Stomach smooth muscle (tissue), 2 donors: ENCODE results near the gene MYH10.

ENCODE experiments used
- H3K27ac ChIP-seq: one replicate; pipeline ENCODE4 v1.7.0; 2013; ENCODE audit warnings: mild to moderate bottlenecking, low read length, inconsistent platforms
- H3K27me3 ChIP-seq, 2 donors: one replicate each; pipeline ENCODE4 v1.7.0; 2013; ENCODE audit warnings: low read length in 2 of 2; ENCODE audit not compliant: insufficient read depth in 2 of 2, control insufficient read depth in 1 of 2
- H3K36me3 ChIP-seq, 2 donors: one replicate each; pipeline ENCODE4 v1.7.0; 2013; ENCODE audit warnings: low read length in 2 of 2; ENCODE audit not compliant: control insufficient read depth in 2 of 2, insufficient read depth in 2 of 2
- H3K4me1 ChIP-seq: one replicate; pipeline ENCODE4 v1.7.0; 2013; ENCODE audit warnings: low read length; ENCODE audit not compliant: control insufficient read depth, insufficient read depth
- H3K4me3 ChIP-seq, 2 donors: one replicate each; pipeline ENCODE4 v1.7.0; 2013; ENCODE audit warnings: low read length in 2 of 2
- H3K9ac ChIP-seq, 2 donors: one replicate each; pipeline ENCODE4 v1.7.0; 2013; ENCODE audit warnings: low read length in 2 of 2, mild to moderate bottlenecking in 1 of 2
- H3K9me3 ChIP-seq, 2 donors: one replicate each; pipeline ENCODE4 v1.7.0; 2013; ENCODE audit warnings: low read length in 2 of 2; ENCODE audit not compliant: control insufficient read depth in 2 of 2
- donor health status: healthy.
- donor health status: Pancreatic carcinoma.

Gene MYH10

DNA sequence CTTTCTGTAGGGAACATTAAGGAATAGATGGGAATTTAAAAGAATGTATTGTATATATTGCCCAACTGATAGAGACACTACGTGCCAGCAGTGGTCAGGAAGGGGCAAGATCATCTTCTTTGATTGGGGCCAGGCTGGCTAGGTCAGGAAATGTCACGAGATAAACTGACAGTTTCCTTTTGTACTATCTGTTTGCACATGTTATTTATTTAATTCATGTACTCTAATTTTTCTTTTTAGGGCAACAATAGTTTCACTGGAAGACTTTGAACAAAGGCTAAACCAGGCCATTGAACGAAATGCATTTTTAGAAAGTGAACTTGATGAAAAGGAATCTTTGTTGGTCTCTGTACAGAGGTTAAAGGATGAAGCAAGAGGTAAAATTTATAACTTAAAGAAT, 182.2 kb downstream of the MYH10 start:
- Histone ChIP-seq H3K27me3 (no peaks in the 10 kb centered on the region), H3K4me3 (no peak overlapping the region), H3K4me1 (no peaks in the 10 kb centered on the region), H3K9me3 (no peaks in the 10 kb centered on the region), H3K27ac (no peak overlapping the region), H3K9ac (no peak overlapping the region), H3K36me3 (peaks cover 38 to 39% of the 10 kb centered on the region in 2 donors)

DNA sequence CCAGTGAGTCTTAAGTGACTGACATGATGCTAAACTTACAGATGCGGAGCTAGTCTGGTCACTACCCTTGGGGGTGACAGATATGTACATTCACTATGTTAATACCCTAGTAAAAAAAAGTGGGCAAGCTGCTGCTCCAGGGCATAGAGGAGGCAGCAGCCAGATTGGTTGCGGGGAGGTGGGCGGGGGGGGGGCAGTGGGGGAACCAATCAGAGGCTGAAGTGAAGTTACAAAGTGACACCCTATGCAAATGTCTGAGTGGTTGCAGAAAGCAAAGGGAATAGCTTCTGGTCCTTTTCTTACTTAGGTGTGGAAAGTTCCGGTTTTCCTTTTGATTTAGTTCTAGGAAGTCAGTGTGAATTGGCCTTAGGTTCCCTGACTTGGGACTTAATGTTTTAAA, 182.7 kb downstream of the MYH10 start:
- H3K4me3 ChIP-seq, result no peak overlapping the region
- peaks cover 38 to 39% of the 10 kb centered on the region in 2 donors for H3K36me3 ChIP-seq
- peaks cover 2% of the 10 kb centered on the region for H3K4me1 ChIP-seq
- no peak overlapping the region for H3K27ac ChIP-seq
- H3K9me3 ChIP-seq, result no peaks in the 10 kb centered on the region
- H3K9ac ChIP-seq, result no peak overlapping the region
- H3K27me3 ChIP-seq, result no peaks in the 10 kb centered on the region

DNA sequence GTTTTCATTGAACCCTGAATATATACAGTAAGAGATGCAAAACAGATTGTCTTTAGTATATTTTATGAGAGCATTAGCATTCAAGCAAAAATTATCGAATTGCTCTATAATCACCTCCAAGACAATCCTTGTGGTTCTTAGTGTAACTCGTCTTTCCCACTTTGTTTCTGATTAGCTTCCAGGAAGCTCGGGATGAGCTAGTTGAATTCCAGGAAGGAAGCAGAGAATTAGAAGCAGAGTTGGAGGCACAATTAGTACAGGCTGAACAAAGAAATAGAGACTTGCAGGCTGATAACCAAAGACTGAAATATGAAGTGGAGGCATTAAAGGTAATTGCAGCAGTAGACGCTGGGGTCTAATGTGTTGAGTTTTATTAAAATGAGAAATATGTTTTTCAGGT, 185.0 kb downstream of the MYH10 start:
- H3K4me1 ChIP-seq, result peaks cover 2% of the 10 kb centered on the region
- no peak overlapping the region for H3K27ac ChIP-seq
- H3K9me3 ChIP-seq, result no peaks in the 10 kb centered on the region
- no peaks in the 10 kb centered on the region for H3K27me3 ChIP-seq
- H3K4me3 ChIP-seq, result no peak overlapping the region
- H3K36me3 ChIP-seq, result peaks cover 23 to 30% of the 10 kb centered on the region in 2 donors
- H3K9ac ChIP-seq, result no peak overlapping the region

DNA sequence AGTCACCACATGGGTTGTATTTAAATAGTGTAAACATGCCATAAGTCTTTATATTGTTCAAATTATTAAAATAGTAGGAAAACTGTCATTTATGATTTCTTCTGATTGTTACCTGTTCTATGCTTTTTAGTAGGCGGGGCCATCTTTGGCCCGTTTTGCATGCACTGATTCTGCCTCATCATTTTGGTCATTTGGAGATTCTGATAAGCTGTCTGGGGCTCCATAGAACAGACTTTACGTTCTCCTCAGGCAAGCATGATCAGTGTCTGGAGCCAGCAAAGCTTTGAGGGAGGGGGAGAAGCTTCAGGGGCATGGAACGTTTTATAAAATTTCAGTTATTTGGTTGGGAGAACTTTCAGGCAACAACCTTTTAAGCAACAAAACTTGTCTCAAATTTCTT, 186.0 kb downstream of the MYH10 start:
- H3K27me3 ChIP-seq, result no peaks in the 10 kb centered on the region
- H3K4me1 ChIP-seq, result peaks cover 2% of the 10 kb centered on the region
- no peak overlapping the region for H3K4me3 ChIP-seq
- no peak overlapping the region for H3K9ac ChIP-seq
- H3K9me3 ChIP-seq, result no peaks in the 10 kb centered on the region
- H3K36me3 ChIP-seq, result peaks cover 21 to 28% of the 10 kb centered on the region in 2 donors
- H3K27ac ChIP-seq, result no peak overlapping the region

DNA sequence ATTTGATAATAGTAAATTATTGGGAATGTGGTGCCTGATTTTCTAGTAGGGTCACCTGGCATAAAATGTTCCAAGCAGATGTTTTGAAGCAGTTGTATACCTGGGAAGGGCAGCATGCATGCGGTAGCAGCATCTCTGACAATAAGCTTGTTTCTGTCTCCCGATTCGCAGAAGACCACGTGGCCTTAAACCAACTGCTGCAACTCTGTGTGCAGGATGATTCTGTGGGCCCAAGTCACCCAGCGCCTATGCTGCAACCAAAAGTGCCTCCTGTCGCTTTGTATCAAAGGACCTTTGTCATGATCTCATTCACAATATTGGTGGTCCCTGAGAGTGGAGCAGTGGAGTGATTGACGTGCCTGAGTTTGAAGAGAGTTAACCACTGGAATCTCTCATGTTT, 186.8 kb downstream of the MYH10 start:
- H3K9me3 ChIP-seq, result no peaks in the 10 kb centered on the region
- H3K36me3 ChIP-seq, result peaks cover 16 to 24% of the 10 kb centered on the region in 2 donors
- no peaks in the 10 kb centered on the region for H3K27me3 ChIP-seq
- no peak overlapping the region for H3K4me3 ChIP-seq
- no peak overlapping the region for H3K27ac ChIP-seq
- no peak overlapping the region for H3K9ac ChIP-seq
- peaks cover 2% of the 10 kb centered on the region for H3K4me1 ChIP-seq

DNA sequence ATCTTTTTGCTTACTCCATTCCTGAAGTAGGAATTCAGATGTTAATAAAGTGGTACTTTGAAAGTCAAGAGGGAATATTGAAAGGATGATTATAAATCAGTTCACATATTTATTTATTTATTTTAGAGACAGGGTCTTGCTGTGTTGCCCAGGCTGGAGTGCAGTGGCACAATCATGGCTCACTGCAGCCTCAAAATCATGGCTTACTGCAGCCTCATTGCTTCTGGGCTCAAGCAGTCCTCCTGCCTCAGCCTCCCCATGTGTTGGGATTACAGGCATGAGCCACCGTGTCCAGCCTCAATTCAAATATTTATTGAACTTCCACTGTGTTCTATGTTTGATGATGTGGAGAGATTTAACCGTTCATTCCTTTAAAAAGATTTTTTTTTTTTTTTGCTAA, 188.2 kb downstream of the MYH10 start:
- Histone ChIP-seq H3K4me1 (peaks cover 8% of the 10 kb centered on the region), H3K27me3 (no peaks in the 10 kb centered on the region), H3K27ac (no peak overlapping the region), H3K36me3 (peaks cover 14 to 18% of the 10 kb centered on the region in 2 donors), H3K4me3 (no peak overlapping the region), H3K9ac (no peak overlapping the region), H3K9me3 (no peaks in the 10 kb centered on the region)

DNA sequence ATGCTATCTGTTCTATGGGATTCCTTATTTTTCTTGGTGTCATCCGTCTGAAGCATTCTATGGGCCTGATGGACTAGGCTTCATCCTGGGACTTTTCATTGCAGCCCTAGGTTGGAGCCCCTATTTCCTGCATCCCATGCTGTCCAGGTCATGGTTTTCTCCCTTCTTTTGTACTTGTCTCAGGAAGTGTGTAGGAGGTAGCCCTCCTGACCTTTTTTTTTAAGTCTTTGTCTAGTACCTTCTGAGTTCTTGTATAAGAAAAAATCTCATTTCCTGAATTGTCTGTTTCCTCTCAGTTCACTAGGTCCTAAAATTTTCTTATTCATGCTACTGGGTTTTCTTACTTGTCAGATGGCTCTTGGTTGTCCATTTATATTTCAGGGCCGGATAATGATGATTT, 188.8 kb downstream of the MYH10 start:
- Histone ChIP-seq H3K36me3 (peaks cover 11 to 15% of the 10 kb centered on the region in 2 donors), H3K9me3 (no peaks in the 10 kb centered on the region), H3K27ac (no peak overlapping the region), H3K4me1 (peaks cover 8% of the 10 kb centered on the region), H3K9ac (no peak overlapping the region), H3K4me3 (no peak overlapping the region), H3K27me3 (no peaks in the 10 kb centered on the region)

DNA sequence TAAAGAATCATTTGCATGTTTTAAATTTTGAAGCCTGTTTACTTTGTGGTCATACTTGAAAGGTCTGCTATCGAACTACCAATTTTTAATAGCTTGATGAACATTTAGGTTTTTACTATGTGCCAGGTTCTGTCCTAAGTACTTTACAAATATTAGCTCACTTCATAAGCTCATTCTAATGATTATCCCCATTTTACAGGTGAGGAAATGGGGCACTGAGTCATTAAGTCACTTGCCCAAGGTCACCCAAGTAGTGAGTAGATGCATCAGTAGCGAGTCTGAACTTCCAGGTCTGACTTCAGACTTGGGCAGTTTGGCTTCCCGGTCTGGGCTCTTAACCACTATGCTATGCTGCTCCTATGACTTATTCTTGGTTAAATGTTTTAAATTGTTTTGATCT, 190.8 kb downstream of the MYH10 start:
- peaks cover 6% of the 10 kb centered on the region in 2 donors for H3K36me3 ChIP-seq
- H3K9ac ChIP-seq, result no peak overlapping the region
- no peak overlapping the region for H3K4me3 ChIP-seq
- H3K9me3 ChIP-seq, result no peaks in the 10 kb centered on the region
- no peak overlapping the region for H3K27ac ChIP-seq
- H3K4me1 ChIP-seq, result peaks cover 10% of the 10 kb centered on the region
- no peaks in the 10 kb centered on the region for H3K27me3 ChIP-seq

DNA sequence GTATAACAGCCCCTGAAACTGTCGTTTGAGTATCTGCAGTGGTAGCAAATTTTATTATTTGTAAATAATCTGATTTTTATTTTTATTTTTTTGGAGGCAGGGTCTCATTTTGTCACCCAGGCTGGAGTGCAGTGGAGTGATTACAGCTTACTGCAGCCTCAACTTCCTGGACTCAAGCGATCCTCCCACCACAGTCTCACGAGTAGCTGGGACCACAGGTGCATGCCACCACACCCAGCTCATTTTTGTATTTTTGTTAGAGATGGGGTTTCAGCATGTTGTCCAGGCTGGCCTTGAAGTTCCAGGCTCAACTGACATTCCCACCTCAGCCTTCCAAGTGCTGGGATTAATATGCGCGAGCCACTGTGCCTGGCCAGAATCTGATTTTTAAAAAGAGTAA, 192.1 kb downstream of the MYH10 start:
- H3K36me3 ChIP-seq, result peaks cover 3 to 4% of the 10 kb centered on the region in 2 donors
- no peak overlapping the region for H3K27ac ChIP-seq
- H3K27me3 ChIP-seq, result no peaks in the 10 kb centered on the region
- no peaks in the 10 kb centered on the region for H3K9me3 ChIP-seq
- H3K4me1 ChIP-seq, result peaks cover 10% of the 10 kb centered on the region
- no peak overlapping the region for H3K4me3 ChIP-seq
- H3K9ac ChIP-seq, result no peak overlapping the region

DNA sequence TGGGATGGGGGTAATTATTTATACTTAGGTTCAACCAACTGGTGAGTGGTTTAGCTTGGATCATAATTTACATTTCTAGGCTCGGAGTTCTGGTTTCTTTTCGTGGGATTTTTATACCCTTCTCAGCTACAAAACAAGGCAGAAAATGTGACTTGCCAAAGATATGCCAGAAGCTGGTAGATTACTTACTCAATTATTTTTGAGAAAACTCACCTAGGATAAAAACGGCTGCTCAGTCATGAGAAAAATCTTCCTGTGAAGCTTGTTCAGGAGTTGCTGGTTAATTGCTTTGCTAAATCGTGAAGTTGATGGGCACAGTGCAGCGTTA, 193.7 kb downstream of the MYH10 start:
- Histone ChIP-seq H3K36me3 (peaks cover 3 to 4% of the 10 kb centered on the region in 2 donors), H3K4me3 (peak overlapping the region; percentile 92 to 94), H3K9ac (peak overlapping the region; percentile 98), H3K27me3 (no peaks in the 10 kb centered on the region), H3K27ac (peak overlapping the region; percentile 100), H3K9me3 (no peaks in the 10 kb centered on the region), H3K4me1 (peaks cover 9% of the 10 kb centered on the region)

DNA sequence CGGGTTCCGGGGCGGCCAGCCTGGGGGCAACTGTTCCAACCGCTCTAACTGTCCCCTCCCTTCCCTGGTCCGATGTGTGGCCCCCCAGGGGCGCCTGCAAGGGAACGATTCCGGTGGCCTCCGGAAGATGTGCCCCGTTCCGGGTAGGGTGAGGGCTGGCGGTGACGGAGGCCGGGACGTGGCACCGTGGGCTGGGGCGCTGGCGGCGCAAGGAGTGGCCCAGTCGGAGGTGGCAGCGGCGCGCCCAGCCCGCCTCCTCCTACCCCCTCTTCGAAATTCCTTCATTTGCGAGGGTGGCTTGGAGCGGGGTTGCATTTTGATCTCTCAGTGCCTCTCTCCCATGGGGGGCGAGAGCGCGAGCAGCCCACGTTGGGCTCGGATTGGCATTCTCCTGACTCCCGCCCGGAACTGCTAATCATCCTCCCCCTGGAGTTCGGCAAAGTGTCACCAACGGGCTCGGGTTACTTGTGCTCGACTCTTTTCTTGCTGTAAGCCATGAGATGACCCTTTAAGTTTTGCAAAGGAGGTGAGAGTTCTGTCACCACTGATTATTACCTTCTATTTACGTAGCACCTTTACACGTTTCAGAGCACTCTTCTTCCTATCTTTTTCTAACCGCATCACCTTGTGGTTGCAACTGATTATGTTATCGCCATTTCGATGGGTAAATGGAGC, 194.2 kb downstream of the MYH10 start:
- Histone ChIP-seq H3K4me3 (peak overlapping the region; percentile 92 to 94), H3K27me3 (no peaks in the 10 kb centered on the region), H3K27ac (peak overlapping the region; percentile 100), H3K36me3 (peaks cover 3 to 4% of the 10 kb centered on the region in 2 donors), H3K4me1 (peaks cover 10% of the 10 kb centered on the region), H3K9ac (peak overlapping the region; percentile 98), H3K9me3 (no peaks in the 10 kb centered on the region)
